Left lung (tissue), 10 donors: Measurements from ENCODE around the gene MAB21L3. TPM values are rescaled to one million over a fixed set of nuclear protein-coding genes. Genes with fewer than 3 reads are reported as not detected.

ENCODE experiments used
- ATAC-seq: fragments of 200-7000 bp; cut with Tn5 transposase; one replicate; pipeline ENCODE4 v1.9.1; 2020; ENCODE audit warnings: moderate library complexity
- DNase-seq, 4 donors: peaks; one replicate each; pipeline ENCODE4 v3.0.0-alpha.2; 2013 to 2020
- H3K27ac ChIP-seq, 2 donors: fragments of 200-600 bp; sonication (generic) in 1 of 2; one replicate each; pipeline versions ENCODE4 v1.5.0 to v1.8.0; 2020 to 2021
- H3K27me3 ChIP-seq, 2 donors: fragments of 200-600 bp; sonication (generic) in 1 of 2; one replicate each; pipeline versions ENCODE4 v1.5.0 to v1.8.0; 2020 to 2021
- H3K36me3 ChIP-seq, 2 donors: fragments of 200-600 bp; sonication (generic) in 1 of 2; one replicate each; pipeline versions ENCODE4 v1.5.0 to v1.8.0; 2020 to 2021
- H3K4me1 ChIP-seq, 2 donors: fragments of 200-600 bp; one replicate each; pipeline ENCODE4 v1.8.0; 2021
- H3K4me3 ChIP-seq, 2 donors: fragments of 200-600 bp; sonication (generic) in 1 of 2; one replicate each; pipeline versions ENCODE4 v1.5.0 to v1.8.0; 2020 to 2021; ENCODE audit warnings: mild to moderate bottlenecking in 1 of 2
- H3K9me3 ChIP-seq, 2 donors: fragments of 200-600 bp; sonication (generic) in 1 of 2; one replicate each; pipeline versions ENCODE4 v1.5.0 to v1.8.0; 2020 to 2021
- intact Hi-C, 2 donors: fragments of 100-400 bp; cut with DNase I; formaldehyde crosslinking; loops; one replicate each; pipeline versions ENCODE4 v1.11.2 to v1.14.2; 2022
- polyA plus RNA-seq, 6 donors: library from polyadenylated mRNA; unstranded; fragments of 120-200 nt; gene quantifications; one replicate each; pipeline ENCODE4 v1.2.1, GENCODE V29; 2013; ENCODE audit not compliant: insufficient read length in 6 of 6
- total RNA-seq, 2 donors: library from RNA; stranded (reverse); fragmentation: NEBNext Ultra II Directional; extraction: Animal tissue kit (Norgen Biotek cat#: 25700); gene quantifications; one replicate each; pipeline ENCODE4 v1.2.1, GENCODE V29; 2021
- TF ChIP-seq, protein P1 (sequence below), 2 donors: fragments of 200-600 bp; sonication (generic) in 1 of 2; IDR thresholded peaks; one replicate each; pipeline versions ENCODE4 v1.5.0 to v1.8.0; 2021; ENCODE audit warnings: antibody characterized with exemption in 2 of 2
- donor health status: DM: no; HTN: yes; CAD: no.
- donor health status: DM: no; HTN: no; CAD: no.

The MAB21L3 gene
- total and polyA plus RNA-seq, 8 donors = 0.06 to 1.3 (median 0.17) TPM; not detected in 4

DNA sequence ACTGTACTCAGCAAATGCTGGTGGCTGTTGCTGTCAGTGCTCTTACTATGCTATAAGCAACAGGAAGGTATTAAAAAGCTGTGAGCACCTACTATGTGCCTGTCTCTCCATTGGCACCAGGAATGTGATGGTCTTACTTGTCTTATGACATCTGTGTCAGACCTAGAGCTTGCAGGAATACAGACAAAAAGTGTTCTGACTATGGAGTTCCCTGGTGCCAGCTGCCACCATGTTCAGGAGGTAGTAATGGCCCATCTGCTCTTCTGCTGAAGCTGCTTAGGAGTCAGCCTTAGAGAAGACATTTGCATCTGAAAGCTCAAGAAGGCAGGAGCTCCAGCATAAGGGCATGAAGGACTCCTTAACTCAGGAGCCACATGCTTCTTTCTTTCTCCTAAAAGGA, 52.3 kb downstream of the MAB21L3 start:
- H3K4me3 ChIP-seq = no peak overlapping the region
- H3K4me1 ChIP-seq = peaks cover 12 to 30% of the 10 kb centered on the region in 2 donors
- intact Hi-C loops = no loop called here
- no peak overlapping the region for H3K27ac ChIP-seq
- H3K36me3 ChIP-seq = no peaks in the 10 kb centered on the region
- TF ChIP-seq, protein P1, sequence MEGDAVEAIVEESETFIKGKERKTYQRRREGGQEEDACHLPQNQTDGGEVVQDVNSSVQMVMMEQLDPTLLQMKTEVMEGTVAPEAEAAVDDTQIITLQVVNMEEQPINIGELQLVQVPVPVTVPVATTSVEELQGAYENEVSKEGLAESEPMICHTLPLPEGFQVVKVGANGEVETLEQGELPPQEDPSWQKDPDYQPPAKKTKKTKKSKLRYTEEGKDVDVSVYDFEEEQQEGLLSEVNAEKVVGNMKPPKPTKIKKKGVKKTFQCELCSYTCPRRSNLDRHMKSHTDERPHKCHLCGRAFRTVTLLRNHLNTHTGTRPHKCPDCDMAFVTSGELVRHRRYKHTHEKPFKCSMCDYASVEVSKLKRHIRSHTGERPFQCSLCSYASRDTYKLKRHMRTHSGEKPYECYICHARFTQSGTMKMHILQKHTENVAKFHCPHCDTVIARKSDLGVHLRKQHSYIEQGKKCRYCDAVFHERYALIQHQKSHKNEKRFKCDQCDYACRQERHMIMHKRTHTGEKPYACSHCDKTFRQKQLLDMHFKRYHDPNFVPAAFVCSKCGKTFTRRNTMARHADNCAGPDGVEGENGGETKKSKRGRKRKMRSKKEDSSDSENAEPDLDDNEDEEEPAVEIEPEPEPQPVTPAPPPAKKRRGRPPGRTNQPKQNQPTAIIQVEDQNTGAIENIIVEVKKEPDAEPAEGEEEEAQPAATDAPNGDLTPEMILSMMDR (IDR thresholded peaks at IDR 0.05) = no peak
- peaks cover 0 to 10% of the 10 kb centered on the region in 2 donors for H3K27me3 ChIP-seq
- DNase-seq (no peak), ATAC-seq (no peak)
- no peaks in the 10 kb centered on the region for H3K9me3 ChIP-seq

DNA sequence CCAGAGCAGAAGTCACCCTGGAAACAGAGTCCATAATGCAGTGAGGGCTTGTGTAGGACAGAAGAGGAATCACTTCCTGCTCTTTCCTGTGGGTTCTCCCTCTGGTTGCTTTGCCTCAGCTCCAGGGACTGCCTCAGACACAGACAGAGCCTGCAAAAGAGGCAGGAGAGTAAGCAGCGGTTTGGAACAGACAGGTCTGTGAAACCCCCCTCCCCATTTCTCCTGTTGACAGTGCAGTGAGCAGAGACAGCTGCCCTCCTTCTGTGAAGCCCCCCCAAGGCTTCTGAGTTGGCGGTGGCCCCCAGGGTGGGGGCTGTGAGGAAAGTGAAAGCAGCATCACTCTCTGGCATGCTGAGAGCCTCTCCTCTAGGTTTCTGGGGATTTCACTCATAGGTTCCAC, 53.0 kb downstream of the MAB21L3 start:
- intact Hi-C loops = no loop called here
- ATAC-seq = no peak
- Histone ChIP-seq H3K27ac (no peak overlapping the region), H3K4me1 (peaks cover 15 to 35% of the 10 kb centered on the region in 2 donors), H3K4me3 (no peak overlapping the region), H3K36me3 (no peaks in the 10 kb centered on the region), H3K9me3 (no peaks in the 10 kb centered on the region), H3K27me3 (peaks cover 0 to 10% of the 10 kb centered on the region in 2 donors)
- no peak for DNase-seq
- TF ChIP-seq, protein P1 (IDR thresholded peaks at IDR 0.05) = no peak

DNA sequence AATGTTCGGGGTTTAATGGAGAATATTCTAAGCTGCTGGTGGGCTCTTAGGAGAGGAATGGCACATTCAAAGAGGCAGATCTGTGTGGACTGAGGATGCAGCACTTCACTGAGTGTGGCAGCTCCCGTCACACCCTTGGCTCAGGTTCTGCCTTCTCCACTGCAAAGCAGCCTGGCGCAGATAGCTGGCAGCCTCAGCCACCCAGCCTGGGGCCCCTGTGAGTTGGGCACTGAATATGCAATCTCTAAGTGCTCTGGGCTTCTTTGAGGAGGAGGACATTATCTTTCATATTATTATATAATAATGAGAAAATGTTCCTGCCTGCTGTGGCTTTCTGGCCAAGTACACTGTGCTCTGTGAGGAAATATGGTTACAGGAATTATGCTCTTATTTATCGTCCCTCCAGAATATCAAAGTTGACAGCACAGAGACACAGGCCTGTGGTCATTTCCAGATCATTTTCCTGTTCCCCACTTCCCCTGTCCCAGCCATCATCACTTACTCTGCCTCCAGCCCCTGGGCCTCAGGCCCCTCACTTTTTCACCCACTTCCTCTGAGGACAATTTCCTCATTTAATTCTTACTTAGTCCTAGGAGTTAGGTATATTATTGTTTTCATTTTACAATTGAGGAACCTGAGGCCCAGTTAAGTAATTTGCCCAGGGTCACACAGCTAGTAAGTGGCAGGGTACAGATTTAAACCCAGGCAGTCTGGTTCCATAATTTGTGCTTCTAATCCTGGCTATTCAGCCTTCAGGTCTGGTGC, 53.6 kb downstream of the MAB21L3 start:
- ATAC-seq (no peak), DNase-seq (no peak)
- Histone ChIP-seq H3K9me3 (no peaks in the 10 kb centered on the region), H3K4me3 (no peak overlapping the region), H3K4me1 (peaks cover 15 to 35% of the 10 kb centered on the region in 2 donors), H3K27ac (no peak overlapping the region), H3K36me3 (no peaks in the 10 kb centered on the region), H3K27me3 (peaks cover 0 to 10% of the 10 kb centered on the region in 2 donors)
- intact Hi-C loops = no loop called here
- TF ChIP-seq, protein P1 (IDR thresholded peaks at IDR 0.05) = no peak

DNA sequence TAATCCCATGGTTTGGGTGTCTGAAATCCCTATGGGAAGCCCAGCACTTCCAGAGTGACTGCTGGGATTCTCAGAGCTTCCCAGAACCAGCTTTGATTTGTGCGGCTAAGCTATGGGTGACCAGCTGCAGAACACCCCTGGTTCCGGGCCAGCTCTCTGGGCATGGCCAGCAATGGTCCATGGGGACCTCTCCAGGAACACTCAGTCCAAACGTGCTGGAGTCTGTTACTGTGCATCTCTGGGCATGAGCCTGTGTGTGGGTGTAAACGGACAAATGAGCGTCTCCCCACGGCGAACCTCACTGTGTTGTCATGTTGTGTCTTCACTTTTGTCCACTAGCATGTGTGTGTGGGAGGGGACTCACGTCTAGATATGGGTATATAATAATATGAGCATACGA, 54.4 kb downstream of the MAB21L3 start:
- Histone ChIP-seq H3K27me3 (peaks cover 0 to 10% of the 10 kb centered on the region in 2 donors), H3K27ac (no peak overlapping the region)
- no peak for ATAC-seq

DNA sequence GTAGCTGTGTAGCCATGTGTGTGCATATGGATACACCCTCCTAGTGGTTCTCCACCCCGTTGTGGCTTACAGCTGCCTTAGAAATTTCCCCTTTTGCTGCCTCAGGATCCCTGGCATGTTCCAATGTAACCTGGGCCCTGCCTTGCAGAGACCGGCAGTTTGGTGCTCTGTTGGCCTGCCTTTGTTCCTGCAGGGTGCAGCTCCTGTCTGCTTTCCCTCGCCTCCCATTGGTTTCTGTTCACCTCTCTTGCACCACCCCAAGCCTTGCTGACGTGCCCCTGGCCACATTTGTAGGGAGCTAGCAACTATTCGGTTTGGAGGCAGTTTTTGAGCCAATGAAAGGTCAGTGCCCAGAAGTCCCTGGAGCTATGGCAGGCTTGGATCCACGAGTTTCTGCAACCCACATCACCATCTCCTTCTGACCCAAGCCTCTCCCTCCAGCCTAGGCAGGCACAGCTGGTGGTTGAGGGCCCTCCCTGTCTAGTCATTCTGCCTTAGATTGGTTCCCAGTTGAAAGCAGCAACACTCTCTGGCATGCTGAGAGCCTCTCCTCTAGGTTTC, 54.9 kb downstream of the MAB21L3 start:
- Histone ChIP-seq H3K4me3 (no peak overlapping the region), H3K9me3 (no peaks in the 10 kb centered on the region), H3K27ac (no peak overlapping the region), H3K4me1 (peaks cover 15 to 35% of the 10 kb centered on the region in 2 donors), H3K27me3 (peaks cover 0 to 10% of the 10 kb centered on the region in 2 donors), H3K36me3 (no peaks in the 10 kb centered on the region)
- DNase-seq (no peak), ATAC-seq (no peak)
- TF ChIP-seq, protein P1 (IDR thresholded peaks at IDR 0.05) = no peak
- intact Hi-C loops = no loop called here

More for the DNA sequence above, 54.4 kb downstream of the MAB21L3 start:
- no peak for DNase-seq
- Histone ChIP-seq H3K4me1 (peaks cover 15 to 35% of the 10 kb centered on the region in 2 donors), H3K36me3 (no peaks in the 10 kb centered on the region), H3K9me3 (no peaks in the 10 kb centered on the region), H3K4me3 (no peak overlapping the region)
- TF ChIP-seq, protein P1 (IDR thresholded peaks at IDR 0.05) = no peak
- intact Hi-C loops = no loop called here
